Activated CD8-positive, alpha-beta T cell treated with anti-CD3 and anti-CD28 coated beads for 36 hours (primary cell): ENCODE results near the gene GJC2. TPM values are rescaled to one million over a fixed set of nuclear protein-coding genes. Genes with fewer than 3 reads are reported as not detected.

Source experiments
- ATAC-seq: fragments of 200-7000 bp; cut with Tn5 transposase; one replicate; pipeline ENCODE4 v1.10.0; 2021; ENCODE audit warnings: mild to moderate bottlenecking, moderate library complexity
- CTCF ChIA-PET: fragments of 350-600 bp; sonication (Branson Sonifier 250); formaldehyde crosslinking; loops from one replicate; lab custom pipeline; 2021; ENCODE audit warnings: antibody characterized with exemption; lab: Charles Lee
- POLR2A ChIA-PET: fragments of 350-600 bp; sonication (Branson Sonifier 250); formaldehyde crosslinking; loops from one replicate; lab custom pipeline; 2021; ENCODE audit warnings: antibody characterized with exemption; lab: Charles Lee
- DNase-seq: peaks from one replicate; pipeline ENCODE4 v3.0.0-alpha.2; 2020
- H3K27ac Mint-ChIP-seq: one replicate; pipeline ENCODE4 v1.8.0; 2021; ENCODE audit warnings: mild to moderate bottlenecking, mixed read lengths
- H3K27me3 Mint-ChIP-seq: one replicate; pipeline ENCODE4 v1.8.0; 2021; ENCODE audit warnings: mixed read lengths
- H3K36me3 Mint-ChIP-seq: one replicate; pipeline ENCODE4 v1.8.0; 2021; ENCODE audit warnings: low read depth, mixed read lengths
- H3K4me1 Mint-ChIP-seq: one replicate; pipeline ENCODE4 v1.8.0; 2021; ENCODE audit warnings: low read depth, mixed read lengths
- H3K4me3 Mint-ChIP-seq: one replicate; pipeline ENCODE4 v1.8.0; 2021; ENCODE audit warnings: mild to moderate bottlenecking, moderate library complexity, mixed read lengths
- H3K9me3 Mint-ChIP-seq: one replicate; pipeline ENCODE4 v1.8.0; 2021; ENCODE audit warnings: mixed read lengths
- intact Hi-C: fragments of 100-400 bp; cut with micrococcal nuclease; formaldehyde crosslinking; loops from one replicate; pipeline ENCODE4 v1.10.0; 2022
- total RNA-seq, 2 experiments: library from RNA; stranded (reverse); gene quantifications; one replicate each; pipeline ENCODE4 v1.2.3, GENCODE V29; 2021
- TF ChIP-seq, protein P1 (sequence below): fragments of 200-600 bp; IDR thresholded peaks from one replicate; pipeline ENCODE4 v1.8.0; 2022; ENCODE audit warnings: antibody characterized with exemption, mild to moderate bottlenecking

GJC2 gene
- total RNA-seq, 2 experiments from 2014 or later = 3.4 to 3.5 TPM

DNA sequence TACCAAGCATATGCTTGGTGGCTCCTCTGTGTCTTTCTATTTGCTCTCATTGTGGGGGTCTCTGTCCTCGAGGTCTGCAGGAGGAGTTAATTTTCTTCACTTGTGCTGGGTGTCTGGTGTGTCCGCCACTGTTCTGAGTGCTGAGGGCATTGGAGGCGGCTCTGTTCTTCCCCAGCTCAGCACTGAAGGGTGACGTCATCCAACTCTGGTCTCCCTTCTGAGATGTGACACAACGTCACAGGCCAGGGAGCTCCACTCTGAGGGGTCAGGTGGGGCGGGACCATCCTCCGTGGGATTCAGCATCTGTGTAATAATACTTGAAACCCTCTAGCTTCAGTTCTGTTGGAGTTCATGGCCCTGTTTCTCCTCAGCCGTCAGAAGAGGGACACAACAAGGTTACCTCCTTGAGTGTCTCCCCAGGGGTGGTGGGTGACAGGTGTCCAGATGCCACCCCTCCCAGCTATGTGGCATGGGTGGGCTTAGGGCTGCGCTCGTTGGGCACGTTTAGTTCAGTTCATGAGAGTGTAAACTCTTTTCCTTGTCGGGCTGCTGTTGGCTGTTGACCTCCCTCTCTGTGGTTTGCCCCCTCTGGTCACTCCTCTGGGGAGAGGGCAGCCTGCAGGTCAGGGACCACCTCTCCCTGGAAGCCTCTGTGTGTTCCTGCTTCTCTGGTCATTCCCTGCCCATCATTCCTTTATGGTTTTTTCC is 19.0 kb downstream of the GJC2 start:
- ChIA-PET CTCF (interaction anchor here (1.8 to 6.2 kb wide), 3 partner anchors 10 to 332 kb away, joined by 5 to 47 read pairs (median 28); no protein-coding TSS in a partner anchor), POLR2A (interaction anchor here (0.9 to 1.5 kb wide), 4 partner anchors 9 to 65 kb away, joined by 3 to 4 read pairs (median 3); no protein-coding TSS in a partner anchor)
- H3K4me1 Mint-ChIP-seq = peaks cover 29% of the 10 kb centered on the region
- TF ChIP-seq, protein P1, sequence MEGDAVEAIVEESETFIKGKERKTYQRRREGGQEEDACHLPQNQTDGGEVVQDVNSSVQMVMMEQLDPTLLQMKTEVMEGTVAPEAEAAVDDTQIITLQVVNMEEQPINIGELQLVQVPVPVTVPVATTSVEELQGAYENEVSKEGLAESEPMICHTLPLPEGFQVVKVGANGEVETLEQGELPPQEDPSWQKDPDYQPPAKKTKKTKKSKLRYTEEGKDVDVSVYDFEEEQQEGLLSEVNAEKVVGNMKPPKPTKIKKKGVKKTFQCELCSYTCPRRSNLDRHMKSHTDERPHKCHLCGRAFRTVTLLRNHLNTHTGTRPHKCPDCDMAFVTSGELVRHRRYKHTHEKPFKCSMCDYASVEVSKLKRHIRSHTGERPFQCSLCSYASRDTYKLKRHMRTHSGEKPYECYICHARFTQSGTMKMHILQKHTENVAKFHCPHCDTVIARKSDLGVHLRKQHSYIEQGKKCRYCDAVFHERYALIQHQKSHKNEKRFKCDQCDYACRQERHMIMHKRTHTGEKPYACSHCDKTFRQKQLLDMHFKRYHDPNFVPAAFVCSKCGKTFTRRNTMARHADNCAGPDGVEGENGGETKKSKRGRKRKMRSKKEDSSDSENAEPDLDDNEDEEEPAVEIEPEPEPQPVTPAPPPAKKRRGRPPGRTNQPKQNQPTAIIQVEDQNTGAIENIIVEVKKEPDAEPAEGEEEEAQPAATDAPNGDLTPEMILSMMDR = no peak
- intact Hi-C loops = no loop called here
- no peaks in the 10 kb centered on the region for H3K9me3 Mint-ChIP-seq
- H3K4me3 Mint-ChIP-seq = no peak overlapping the region
- DNase-seq = no peak
- ATAC-seq = no peak
- H3K36me3 Mint-ChIP-seq = peaks cover 5% of the 10 kb centered on the region
- no peaks in the 10 kb centered on the region for H3K27me3 Mint-ChIP-seq
- no peak overlapping the region for H3K27ac Mint-ChIP-seq

DNA sequence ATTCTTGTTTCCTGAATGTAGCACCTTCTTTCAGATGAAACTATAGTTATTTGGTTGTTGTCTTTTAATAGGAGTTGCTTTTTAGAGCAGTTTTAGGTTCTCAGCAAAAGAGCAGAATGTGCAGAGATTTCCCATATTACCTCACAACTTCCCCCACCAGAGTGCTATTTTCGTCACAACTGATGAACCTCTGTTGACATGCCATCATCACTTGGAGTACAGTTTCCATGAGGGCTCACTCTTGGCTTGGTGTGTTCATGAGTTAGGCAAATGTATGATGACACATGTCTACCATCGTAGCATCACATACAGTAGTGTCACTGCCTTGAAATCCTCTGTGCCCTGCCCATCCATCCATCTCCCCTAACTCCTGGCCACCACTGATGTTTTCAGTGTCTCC is 19.6 kb downstream of the GJC2 start:
- Mint-ChIP-seq H3K4me1 (peaks cover 23% of the 10 kb centered on the region), H3K9me3 (no peaks in the 10 kb centered on the region), H3K27ac (peak overlapping the region; percentile 10), H3K36me3 (peaks cover 1% of the 10 kb centered on the region), H3K27me3 (no peaks in the 10 kb centered on the region), H3K4me3 (no peak overlapping the region)
- POLR2A ChIA-PET = interaction anchor here (1.5 kb wide), 2 partner anchors 9 to 35 kb away, joined by 3 to 4 read pairs; no protein-coding TSS in a partner anchor
- DNase-seq (no peak), ATAC-seq (no peak)
- TF ChIP-seq, protein P1 = no peak
- CTCF ChIA-PET = interaction anchor here (6.2 kb wide), 1 partner anchor 38 kb away, joined by 47 read pairs; no protein-coding TSS in a partner anchor
- intact Hi-C loops = no loop called here

DNA sequence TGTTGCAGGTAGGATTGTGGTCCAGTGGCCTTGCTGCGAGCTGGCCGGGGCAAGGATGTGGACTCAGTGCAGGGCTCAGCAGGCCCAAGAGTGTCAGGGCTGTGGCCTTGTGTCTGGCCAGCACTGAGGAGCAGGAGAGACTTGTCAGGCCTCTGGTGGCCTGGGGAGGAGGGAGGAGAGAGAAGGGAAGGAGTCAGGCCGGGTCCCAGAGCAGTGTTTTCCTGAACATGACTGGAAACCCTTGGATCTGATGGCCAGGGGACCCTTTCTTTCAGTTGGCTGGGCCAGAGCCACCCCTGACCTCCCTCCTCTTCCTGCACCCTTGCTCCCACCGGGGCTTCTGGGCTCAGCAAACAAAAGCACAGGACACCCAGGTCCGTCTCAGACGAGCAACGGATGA is 20.9 kb downstream of the GJC2 start:
- ChIA-PET POLR2A (interaction anchor here (0.9 to 1.5 kb wide), 2 partner anchors 36 to 71 kb away, joined by 3 read pairs; no protein-coding TSS in a partner anchor), CTCF (no interaction called here)
- no peaks in the 10 kb centered on the region for H3K27me3 Mint-ChIP-seq
- no peak for DNase-seq
- TF ChIP-seq, protein P1 = no peak
- intact Hi-C loops = no loop called here
- ATAC-seq = no peak
- H3K27ac Mint-ChIP-seq = no peak overlapping the region
- H3K4me1 Mint-ChIP-seq = peaks cover 18% of the 10 kb centered on the region
- H3K9me3 Mint-ChIP-seq = no peaks in the 10 kb centered on the region
- no peaks in the 10 kb centered on the region for H3K36me3 Mint-ChIP-seq
- no peak overlapping the region for H3K4me3 Mint-ChIP-seq

DNA sequence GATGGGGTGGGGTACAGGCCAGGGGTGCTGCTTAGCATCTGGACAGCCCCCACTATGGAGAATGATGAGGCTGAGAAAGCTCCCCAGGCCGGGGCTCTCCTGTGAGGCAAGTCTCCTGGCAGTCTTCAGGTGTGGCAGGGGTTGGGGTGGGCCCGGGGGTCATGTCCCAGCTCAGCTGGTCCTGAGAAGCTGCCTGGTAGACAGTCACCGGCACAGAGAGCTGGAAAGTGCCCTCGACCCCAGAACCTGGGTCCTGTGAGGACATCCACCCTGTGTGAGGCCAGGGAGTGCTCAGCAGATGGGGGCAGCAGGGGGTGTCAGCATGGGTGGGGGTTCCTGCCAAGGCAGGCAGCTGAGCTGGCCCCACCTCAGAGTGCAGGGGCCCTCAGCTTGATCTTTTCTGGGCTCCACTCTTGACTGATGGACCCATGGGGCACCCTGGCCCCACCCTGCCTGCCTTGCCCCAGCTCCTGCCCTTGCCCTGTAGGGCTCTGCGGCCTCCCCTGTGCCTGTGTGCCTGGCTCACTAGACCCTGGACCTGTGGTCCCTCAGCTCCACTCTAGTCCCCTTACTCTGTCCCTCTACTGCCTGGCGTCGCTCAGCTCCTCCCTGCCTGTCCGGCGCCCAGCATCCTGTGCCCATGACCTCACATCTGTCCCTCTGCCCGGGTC is 21.6 kb downstream of the GJC2 start:
- peak overlapping the region; percentile 30 for H3K27ac Mint-ChIP-seq
- ATAC-seq (no peak), DNase-seq (no peak)
- ChIA-PET POLR2A (interaction anchor here (0.9 kb wide), 1 partner anchor 72 kb away, joined by 3 read pairs; no protein-coding TSS in a partner anchor), CTCF (no interaction called here)
- H3K4me3 Mint-ChIP-seq = no peak overlapping the region
- TF ChIP-seq, protein P1 = no peak
- H3K4me1 Mint-ChIP-seq = peaks cover 18% of the 10 kb centered on the region
- H3K9me3 Mint-ChIP-seq = no peaks in the 10 kb centered on the region
- no peaks in the 10 kb centered on the region for H3K36me3 Mint-ChIP-seq
- no peaks in the 10 kb centered on the region for H3K27me3 Mint-ChIP-seq
- intact Hi-C loops = no loop called here
